Fibroblast of mammary gland (primary cell): Measurements from ENCODE around the gene ADCY2.
A peak's percentile ranks its signal among the peaks of the same experiment; 100 is the strongest.

Source experiments
- DNase-seq: peaks from one replicate; pipeline ENCODE4 v3.0.0-alpha.2; 2010; ENCODE audit warnings: low read depth
- H3K4me3 ChIP-seq: 2 replicates; pipeline ENCODE4 v1.5.1; 2011; ENCODE audit warnings: low read depth, mild to moderate bottlenecking, low read length, moderate library complexity; ENCODE audit not compliant: control insufficient read depth
- TF ChIP-seq, protein P1 (sequence below): conservative IDR thresholded peaks from 2 replicates; pipeline ENCODE4 v1.5.1; 2011; ENCODE audit warnings: low read depth, low read length, inconsistent platforms; ENCODE audit not compliant: control insufficient read depth, insufficient read depth

ADCY2 gene

DNA sequence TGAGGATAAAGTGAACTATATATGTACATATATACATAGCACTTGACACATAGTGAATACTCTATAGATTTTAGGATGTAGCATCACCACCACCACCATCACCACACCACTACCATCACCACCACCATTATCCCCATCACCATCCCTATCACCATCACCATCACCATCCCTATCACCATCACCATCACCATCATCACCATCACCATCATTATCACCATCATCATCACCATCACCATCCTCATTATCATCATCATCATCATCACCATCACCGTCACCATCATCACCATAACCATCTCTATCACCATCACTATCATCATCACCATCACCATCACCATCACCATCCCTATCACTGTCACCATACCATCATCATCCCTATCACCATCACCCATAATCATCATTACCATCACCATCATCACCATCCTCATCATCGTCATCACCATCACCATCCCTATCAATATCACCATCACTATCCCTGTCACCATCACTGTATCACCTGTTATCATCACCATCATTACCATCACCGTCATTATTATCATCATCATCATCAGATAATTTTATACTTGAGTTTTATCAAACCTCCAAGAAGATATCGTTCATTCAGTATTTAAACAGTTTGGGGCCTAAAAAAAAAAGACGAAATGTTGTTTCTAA, 345.6 kb downstream of the ADCY2 start:
- DNase-seq: no peak
- TF ChIP-seq, protein P1, sequence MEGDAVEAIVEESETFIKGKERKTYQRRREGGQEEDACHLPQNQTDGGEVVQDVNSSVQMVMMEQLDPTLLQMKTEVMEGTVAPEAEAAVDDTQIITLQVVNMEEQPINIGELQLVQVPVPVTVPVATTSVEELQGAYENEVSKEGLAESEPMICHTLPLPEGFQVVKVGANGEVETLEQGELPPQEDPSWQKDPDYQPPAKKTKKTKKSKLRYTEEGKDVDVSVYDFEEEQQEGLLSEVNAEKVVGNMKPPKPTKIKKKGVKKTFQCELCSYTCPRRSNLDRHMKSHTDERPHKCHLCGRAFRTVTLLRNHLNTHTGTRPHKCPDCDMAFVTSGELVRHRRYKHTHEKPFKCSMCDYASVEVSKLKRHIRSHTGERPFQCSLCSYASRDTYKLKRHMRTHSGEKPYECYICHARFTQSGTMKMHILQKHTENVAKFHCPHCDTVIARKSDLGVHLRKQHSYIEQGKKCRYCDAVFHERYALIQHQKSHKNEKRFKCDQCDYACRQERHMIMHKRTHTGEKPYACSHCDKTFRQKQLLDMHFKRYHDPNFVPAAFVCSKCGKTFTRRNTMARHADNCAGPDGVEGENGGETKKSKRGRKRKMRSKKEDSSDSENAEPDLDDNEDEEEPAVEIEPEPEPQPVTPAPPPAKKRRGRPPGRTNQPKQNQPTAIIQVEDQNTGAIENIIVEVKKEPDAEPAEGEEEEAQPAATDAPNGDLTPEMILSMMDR: no peak
- no peak overlapping the region for H3K4me3 ChIP-seq

DNA sequence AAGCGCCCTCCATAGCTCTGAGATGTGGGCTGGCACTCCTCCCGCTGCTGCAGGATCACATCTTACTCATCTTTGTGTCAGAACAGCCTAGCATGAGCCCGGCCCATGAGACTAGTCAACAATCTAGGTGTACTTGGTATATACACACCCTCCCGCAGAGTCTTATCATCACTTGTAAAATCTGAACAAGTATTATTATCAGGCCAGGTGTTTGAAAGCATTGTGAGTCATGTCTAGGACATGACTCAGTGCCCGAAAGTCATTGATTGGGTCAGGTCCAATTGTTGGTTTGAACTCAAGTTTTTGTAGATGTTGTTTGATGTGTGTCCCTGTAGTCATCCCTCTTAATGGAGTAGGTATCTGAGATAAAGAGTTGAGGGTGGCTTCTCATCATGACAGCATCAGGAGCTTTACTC, 346.3 kb downstream of the ADCY2 start:
- peak; percentile 26 for DNase-seq
- TF ChIP-seq, protein P1: no peak
- H3K4me3 ChIP-seq: no peak overlapping the region

DNA sequence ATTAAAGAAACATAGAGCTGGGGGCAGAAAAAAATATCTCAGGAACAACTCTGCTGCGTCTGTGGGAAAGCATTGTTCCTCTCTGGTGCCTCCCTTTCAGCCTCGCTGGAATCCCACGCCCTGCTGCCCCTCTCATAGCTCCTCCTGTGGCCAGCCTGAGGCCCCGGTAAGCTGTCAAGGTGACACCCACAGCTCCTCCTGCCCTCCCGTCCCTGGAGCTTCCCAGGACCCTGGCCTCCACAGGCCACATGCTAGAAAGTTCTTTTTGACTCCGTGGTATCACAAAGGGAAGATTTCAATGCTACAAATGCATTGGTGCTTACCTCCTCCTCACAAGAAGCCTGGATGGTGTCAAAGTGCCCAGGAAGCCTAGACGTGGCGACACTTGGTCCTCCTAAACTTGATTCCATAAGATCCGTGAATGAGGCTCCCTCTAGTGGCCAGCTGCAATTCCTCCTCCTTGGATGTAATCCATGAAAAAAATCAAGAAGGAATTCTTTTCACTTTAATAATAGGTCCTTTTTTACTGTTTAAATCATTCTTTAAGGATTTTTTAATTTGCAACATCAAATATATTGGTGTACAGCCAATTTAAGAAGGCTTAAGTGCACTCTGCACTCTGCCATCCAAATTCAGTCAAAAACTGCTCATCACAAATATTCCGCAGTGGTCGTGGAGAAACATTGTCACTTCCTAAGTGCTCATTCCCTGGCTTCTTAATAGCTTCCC, 350.1 kb downstream of the ADCY2 start:
- TF ChIP-seq, protein P1: peak; percentile 89
- H3K4me3 ChIP-seq: no peak overlapping the region
- DNase-seq: peak; percentile 71

DNA sequence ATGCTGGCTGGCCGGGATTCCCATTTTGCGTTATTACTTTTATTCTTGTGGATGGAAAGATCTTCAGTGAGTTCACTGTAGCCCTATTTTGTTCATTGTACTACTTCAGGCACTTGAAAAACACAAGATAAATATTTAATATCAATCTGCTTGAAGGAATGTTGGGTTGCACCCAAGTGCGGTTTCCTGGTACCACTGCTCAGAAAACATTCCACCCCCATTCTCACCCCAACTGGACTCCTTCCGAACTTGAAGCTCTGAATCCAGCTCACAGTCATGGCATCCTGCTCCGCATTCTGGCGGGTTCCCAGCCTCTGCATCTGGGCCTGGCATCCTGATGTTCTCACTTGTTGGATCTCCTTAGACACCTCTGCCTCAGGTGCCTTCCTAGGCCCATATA, 351.8 kb downstream of the ADCY2 start:
- TF ChIP-seq, protein P1: no peak
- no peak overlapping the region for H3K4me3 ChIP-seq
- no peak for DNase-seq

DNA sequence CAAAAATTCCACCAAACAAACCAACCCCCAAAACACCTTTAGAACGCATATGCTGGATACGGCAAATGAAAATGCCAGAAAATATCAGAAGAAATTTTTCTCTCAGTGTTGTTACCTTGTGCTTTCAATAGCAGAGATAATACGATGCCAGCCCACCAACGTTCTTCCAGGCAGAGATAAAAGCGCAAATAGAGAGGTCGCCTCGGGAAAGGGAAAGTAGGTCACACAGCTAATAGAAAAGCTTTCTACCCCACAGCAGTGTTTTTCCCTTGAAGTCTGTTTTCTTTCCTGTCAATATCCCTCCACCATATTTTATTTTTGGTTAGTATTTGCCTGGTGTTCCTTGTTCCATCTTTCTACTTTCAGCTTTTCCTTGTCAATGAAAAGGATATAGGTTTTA, 353.7 kb downstream of the ADCY2 start:
- DNase-seq: no peak
- H3K4me3 ChIP-seq: no peak overlapping the region
- TF ChIP-seq, protein P1: no peak

DNA sequence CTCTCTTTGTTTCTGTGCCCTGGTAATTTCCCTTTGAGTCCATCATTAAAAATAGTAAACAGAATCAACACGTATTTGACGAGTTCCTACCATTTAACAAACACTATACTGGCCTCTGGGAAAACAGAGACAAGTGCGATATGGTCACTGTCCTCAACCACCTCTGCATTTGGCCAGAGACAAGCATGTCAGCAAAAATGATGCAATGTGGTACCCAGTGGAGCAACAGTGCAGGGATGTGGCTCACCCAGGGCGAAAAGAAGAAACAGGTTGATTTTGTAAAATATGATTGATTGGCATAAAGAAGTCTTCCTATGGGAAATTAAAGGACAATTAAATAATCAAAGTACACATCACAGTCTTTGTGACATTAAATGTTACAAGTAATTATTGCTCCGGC, 355.9 kb downstream of the ADCY2 start:
- TF ChIP-seq, protein P1: no peak
- DNase-seq: no peak
- no peak overlapping the region for H3K4me3 ChIP-seq
